Stimulated activated CD4-positive, alpha-beta T cell treated with anti-CD3 and anti-CD28 coated beads, Interleukin-2, amount 100 ng/mL, for 48 hours (primary cell): ENCODE results near the gene MYH15.
"Not testable (repeated sequence)": the region's sequence is repeated elsewhere in the genome, so short reads cannot be mapped to it uniquely, and the experiment has no call there.

ENCODE experiments used
- DNase-seq, 2 donors: peaks; one replicate each; pipeline ENCODE4 v3.0.0-alpha.2; 2020

Gene MYH15

DNA sequence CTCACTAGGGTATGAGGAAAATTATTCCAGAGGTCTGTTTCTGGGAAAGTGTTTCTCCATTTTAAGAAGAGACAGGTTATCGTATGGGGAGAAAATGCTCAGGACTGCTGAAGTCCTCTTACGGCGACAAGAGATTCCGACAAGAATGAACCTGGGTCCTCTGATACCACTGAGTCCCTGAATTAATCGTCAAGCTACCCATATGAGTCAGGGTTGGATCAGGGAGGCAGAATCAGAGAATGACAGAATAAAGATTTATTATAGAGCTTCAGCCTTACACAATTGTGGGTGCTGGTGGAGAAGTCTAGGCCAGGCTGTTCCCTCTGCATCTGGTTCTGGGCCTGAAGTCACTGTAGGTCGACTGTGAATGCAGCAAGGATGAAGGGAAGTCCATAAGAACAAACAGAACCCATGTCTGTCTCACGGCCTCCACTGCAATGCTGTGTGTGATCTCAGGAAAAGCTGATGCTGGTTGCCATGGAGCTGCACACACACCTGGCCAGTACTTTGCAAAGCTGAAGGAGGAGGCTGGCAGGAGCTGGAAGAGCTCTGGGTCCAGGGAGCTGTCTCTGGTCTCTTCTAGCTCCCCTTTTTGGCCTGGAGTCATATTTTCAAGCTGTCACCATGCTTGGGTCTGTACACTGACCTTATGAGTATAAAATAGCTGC, 130.1 kb downstream of the MYH15 start:
- no peak for DNase-seq

DNA sequence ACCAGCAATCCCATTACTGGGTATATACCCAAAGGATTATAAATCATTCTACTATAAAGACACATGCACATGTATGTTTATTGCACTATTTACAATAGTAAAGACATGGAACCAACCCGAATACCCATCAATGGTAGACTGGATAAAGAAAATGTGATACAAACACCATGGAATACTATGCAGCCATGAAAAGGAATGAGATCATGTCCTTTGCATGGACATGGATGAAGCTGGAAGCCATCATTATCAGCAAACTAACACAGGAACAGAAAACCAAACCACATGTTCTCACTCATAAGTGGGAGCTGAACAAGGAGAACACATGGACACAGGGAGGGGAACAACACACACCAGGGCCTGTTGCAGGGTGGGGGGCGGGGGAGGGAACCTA, 131.4 kb downstream of the MYH15 start:
- not testable (repeated sequence) for DNase-seq

- DNase-seq: no peak
These were observed 132.0 kb downstream of the MYH15 start for GRCh38 chr3:108378153-108378951.

DNA sequence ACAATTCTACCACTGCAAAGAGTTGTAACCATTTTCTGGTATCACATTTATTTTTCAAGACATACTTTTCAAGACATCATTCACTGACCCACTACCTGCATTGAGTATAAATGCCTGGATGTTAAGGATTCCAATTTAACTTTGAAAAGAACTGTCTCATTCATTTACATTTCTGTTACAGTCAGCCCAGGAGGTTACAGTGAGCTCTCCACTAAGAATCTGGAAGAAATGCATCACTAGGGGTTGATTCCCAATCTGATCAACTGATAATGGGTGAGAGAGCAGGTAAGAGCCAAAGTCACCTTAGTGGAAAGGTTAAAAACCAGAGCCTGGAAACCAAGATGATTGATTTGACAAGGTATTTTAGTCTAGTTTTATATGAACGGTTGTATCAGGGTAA, 133.0 kb downstream of the MYH15 start:
- DNase-seq: no peak

GRCh38 chr3:108376026-108376425, 134.4 kb downstream of the MYH15 start:
- DNase-seq: no peak

- no peak for DNase-seq
These were observed 151.4 kb downstream of the MYH15 start for GRCh38 chr3:108359011-108359410.

- DNase-seq: no peak
These were observed 153.4 kb downstream of the MYH15 start for GRCh38 chr3:108357042-108357441.

DNA sequence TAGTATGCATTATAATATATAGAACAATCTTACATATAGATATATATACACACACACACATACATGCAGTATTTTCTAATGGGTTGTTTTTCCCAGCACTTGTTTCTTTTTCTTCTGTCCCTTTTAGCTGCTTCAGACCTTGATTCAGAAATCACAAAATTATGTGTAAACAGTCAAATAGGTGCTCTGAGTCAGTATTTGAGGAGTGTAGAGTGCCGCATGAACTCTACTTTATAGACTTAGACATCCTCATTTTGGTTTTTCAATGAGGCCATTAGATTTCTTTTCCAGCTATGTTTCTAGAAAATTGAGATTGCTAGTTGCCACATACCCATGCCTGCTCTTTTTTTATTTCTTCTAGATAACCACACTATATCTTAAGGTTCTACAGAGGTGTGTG, 155.8 kb downstream of the MYH15 start:
- DNase-seq: no peak

DNA sequence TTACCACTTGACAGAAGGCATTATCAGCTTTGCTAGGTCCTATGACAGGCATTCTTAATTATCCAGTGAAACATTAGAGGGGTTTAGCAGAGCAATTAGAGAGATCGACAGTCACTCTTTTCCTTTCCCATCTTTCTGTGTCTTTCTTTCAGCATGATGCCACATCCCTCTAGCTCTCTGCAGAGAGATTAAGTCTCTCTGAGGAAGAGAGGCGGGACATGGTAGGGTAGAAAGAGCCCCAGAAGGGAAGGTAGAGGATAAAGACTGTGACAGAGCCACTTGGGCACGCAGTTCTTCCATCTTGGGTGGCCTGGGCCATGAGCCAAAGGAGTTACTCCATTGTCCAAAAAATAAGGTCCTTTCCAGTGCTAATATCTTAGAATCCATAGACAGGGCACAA, 158.2 kb downstream of the MYH15 start:
- DNase-seq: no peak

DNA sequence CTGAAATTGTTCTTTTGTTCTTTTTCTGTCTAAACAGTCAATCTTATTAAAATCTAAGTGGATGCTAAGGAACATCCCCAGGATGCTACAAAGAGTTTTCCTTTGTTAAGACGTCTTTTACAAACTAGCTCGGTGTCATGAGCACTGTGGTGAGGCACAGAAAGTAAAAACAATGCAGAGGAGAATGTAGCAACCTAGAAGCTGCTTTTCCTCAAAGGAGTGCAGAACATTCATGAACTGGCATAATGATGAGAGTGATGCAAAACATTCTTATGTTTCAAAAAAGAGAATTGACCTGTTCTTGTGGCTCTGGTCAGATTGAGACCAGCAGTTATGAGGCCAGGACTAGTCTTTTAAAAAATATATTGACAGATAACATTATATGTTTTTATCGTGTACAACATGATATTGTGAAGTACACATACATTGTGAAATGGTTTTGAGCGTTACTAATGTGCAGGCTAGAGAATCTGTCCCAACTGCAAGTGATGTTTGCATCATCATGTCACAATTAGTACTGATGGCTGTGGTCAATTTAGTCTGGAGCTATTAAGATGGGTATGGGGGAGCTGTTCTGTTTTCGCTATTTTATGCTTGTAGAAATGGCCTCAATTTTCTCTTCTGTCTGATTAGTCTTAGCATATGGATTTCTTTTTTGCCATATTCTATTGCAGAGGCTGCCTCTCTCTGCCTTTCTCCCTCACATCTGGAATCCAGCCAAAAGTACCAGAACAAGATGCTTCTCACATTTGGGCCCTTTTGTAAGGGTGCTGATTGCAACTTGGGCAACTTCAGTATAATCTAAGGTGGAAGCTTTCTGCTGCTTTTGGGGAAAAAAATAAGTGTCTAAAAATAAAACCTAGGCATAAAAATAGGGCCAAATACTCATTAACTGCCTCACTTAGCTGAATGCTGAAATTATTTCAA, 163.8 kb downstream of the MYH15 start:
- no peak for DNase-seq

DNA sequence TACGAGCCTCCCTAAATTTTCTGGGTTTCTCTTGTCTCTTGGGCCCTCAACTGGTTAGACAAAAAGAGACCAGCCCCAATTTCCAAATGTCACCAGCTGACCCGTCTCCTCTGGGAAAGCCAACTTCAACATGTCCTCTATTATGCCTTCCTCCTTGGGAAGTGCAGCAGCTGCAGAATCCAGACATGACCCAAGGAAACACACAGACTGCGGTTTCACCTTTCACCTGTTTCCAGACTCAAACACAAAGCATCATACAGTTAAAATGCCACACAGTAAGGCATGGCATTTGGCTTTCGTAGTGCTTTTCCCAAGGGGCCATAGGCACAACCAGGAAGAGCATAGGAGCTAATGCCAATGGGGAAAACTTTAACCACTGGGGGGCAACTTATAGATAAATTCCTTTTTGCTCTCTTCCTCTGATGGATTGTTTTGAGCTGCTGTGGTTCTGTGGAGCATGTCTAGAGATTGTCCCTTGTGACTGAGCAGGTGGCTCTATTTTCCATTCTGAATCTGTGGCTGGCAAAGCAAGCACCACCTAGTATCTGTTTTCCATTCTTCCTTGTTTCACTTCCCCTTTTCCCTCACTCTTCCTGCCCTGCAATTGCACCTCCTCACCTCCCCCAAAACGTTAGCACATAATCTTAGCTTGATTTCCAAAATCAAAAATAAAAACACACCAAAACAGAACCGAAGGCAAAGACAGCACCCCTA, 164.7 kb downstream of the MYH15 start:
- DNase-seq: no peak

DNA sequence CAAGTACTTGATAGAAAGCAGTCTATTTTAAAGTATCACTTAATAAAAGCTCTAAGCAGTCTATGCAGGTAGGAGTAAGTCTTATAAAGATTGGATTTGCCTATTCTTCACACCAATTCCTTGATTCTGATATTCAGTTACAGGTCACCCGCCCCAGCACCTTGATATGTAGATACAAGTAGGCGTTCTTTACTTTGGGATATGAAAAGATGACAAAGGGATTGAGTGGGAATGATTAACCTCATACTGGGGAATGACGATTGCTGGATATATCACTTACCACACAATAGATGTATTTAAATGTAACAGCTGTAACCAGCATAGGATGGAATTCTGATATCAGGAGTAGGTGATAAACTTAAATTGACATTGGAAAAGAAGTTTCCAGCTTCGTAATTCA, 166.9 kb downstream of the MYH15 start:
- no peak for DNase-seq

DNA sequence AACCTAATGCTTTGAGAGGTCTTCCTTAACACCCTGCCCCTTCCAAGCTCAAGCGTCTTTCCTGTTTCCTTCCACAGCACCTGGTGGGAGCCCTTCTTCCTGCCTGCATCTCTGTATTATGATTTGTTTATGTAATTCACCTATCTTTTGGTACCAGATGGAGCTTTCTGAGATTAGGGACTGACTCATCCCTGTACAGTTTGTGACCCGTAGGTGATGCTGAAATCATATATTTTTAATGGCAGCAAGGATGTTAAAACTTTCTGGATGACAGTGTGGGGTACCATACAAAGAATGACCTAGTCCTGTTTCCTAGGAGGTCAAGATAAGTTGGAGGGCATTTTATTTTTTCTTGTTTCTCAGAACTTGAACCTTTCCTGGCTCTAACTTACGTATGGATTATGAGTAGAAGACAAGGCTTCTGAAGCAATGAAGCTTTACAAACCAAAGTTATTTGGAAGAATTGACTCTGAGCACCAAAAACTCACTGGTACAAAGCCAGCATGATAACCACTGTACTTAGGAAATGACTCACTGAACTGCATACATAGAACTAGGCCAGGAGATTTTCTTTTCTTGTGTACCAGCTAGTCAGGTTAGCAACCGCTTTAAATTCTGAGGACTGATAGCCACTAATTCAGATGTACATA, 167.4 kb downstream of the MYH15 start:
- DNase-seq: no peak

- DNase-seq: no peak
These were observed 168.5 kb downstream of the MYH15 start for GRCh38 chr3:108341911-108342310.

GRCh38 chr3:108338901-108339545, 171.4 kb downstream of the MYH15 start:
- no peak for DNase-seq

GRCh38 chr3:108334701-108335100, 175.7 kb downstream of the MYH15 start:
- no peak for DNase-seq

DNA sequence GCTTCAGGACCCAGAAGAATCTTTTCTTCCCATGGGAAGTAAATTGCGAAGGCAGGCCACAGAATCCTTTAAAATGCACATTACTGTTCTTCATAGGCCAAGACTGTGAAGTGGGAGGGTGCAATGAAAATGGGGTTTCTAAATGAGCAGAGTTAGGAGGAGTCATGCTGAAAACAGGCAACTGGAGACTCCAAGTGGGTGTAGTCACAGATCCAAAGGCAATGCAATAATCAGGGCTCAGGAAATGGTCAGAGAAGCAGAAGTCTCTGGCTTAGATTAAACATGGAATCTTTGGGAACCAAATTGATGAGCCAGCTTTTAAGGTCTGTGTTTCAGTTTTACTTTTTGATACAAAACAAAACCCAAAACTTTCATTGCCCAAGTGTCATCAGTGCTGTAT, 176.4 kb downstream of the MYH15 start:
- no peak for DNase-seq

- no peak for DNase-seq
These were observed 178.6 kb downstream of the MYH15 start for GRCh38 chr3:108331792-108332191.
